Heart left ventricle (tissue), 16 donors: ENCODE results near the gene OGDHL. TPM values are rescaled to one million over a fixed set of nuclear protein-coding genes. Genes with fewer than 3 reads are reported as not detected.

Source experiments
- ATAC-seq, 4 donors: fragments of 200-7000 bp; cut with Tn5 transposase; one replicate each; pipeline ENCODE4 v1.9.1; 2020 to 2022; ENCODE audit warnings: moderate library complexity in 4 of 4, mild to moderate bottlenecking in 3 of 4, moderate number of reproducible peaks in 1 of 4
- DNase-seq, 5 donors: peaks; one replicate each; pipeline ENCODE4 v3.0.0-alpha.2; 2020
- H3K27ac ChIP-seq, 12 donors: fragments of 200-600 bp; sonication (generic) in 4 of 12; one replicate each; pipeline versions ENCODE4 v1.5.0 to v1.8.0; 2016 to 2022; ENCODE audit warnings: mild to moderate bottlenecking in 2 of 12
- H3K27me3 ChIP-seq, 9 donors: fragments of 200-600 bp; sonication (generic) in 2 of 9; one replicate each; pipeline versions ENCODE4 v1.5.1 to v1.8.0; 2016 to 2022; ENCODE audit warnings: mild to moderate bottlenecking in 3 of 9
- H3K36me3 ChIP-seq, 9 donors: fragments of 200-600 bp; sonication (generic) in 2 of 9; one replicate each; pipeline versions ENCODE4 v1.5.0 to v1.8.0; 2018 to 2022; ENCODE audit warnings: mild to moderate bottlenecking in 2 of 9
- H3K4me1 ChIP-seq, 12 donors: fragments of 200-600 bp; sonication (generic) in 4 of 12; one replicate each; pipeline versions ENCODE4 v1.5.0 to v1.8.0; 2016 to 2022; ENCODE audit warnings: mild to moderate bottlenecking in 3 of 12
- H3K4me3 ChIP-seq, 12 donors: fragments of 200-600 bp; sonication (generic) in 4 of 12; one replicate each; pipeline versions ENCODE4 v1.5.0 to v1.8.0; 2017 to 2022; ENCODE audit warnings: mild to moderate bottlenecking in 9 of 12, moderate library complexity in 4 of 12
- H3K9me3 ChIP-seq, 12 donors: fragments of 200-600 bp; sonication (generic) in 4 of 12; one replicate each; pipeline versions ENCODE4 v1.5.0 to v1.8.0; 2016 to 2022; ENCODE audit warnings: mild to moderate bottlenecking in 1 of 12
- POLR2A ChIP-seq, 2 donors: fragments of 450-650 bp; IDR thresholded peaks; one replicate each; pipeline ENCODE4 v1.6.1; 2017; ENCODE audit warnings: antibody characterized with exemption in 2 of 2, mild to moderate bottlenecking in 2 of 2, moderate library complexity in 2 of 2
- WGBS, 4 donors: extraction: QIAGEN DNeasy Blood & Tissue Kit in 2 of 4; methylation state at CpG; one replicate each; pipeline versions ENCODE4 v1.1.5 to v1.1.7; 2013 to 2018; 5-methylcytosine and 5-hydroxymethylcytosine counted together
- intact Hi-C, 10 donors: fragments of 100-400 bp; cut with DNase I; formaldehyde crosslinking; loops; one replicate each; pipeline versions ENCODE4 v1.11.1 to v1.14.2; 2022
- long read RNA-seq, 3 donors: library from polyadenylated mRNA; unstranded; transcript quantifications; one replicate each; pipeline ENCODE4 v2.0.0, GENCODE V29; 2020 to 2021
- polyA plus RNA-seq, 2 donors: library from polyadenylated mRNA; stranded (reverse); fragments of 200-250 nt; gene quantifications; one replicate each; pipeline ENCODE4 v1.2.3, GENCODE V29; 2013
- total RNA-seq, 9 donors: library from RNA; depleted of rRNA in 2 of 9; stranded (reverse); fragments of >200 nt in 2 of 9; fragmentation: NEBNext Ultra II Directional in 3 of 9; extraction: Animal tissue kit (Norgen Biotek cat#: 25700) in 3 of 9; gene quantifications; one replicate each; pipeline versions ENCODE4 v1.1.0 to v1.2.4, GENCODE V29; 2016 to 2023
- TF ChIP-seq, protein P1 (sequence below), 12 donors: fragments of 200-600 bp; sonication (generic) in 4 of 12; IDR thresholded peaks; one replicate each; pipeline versions ENCODE4 v1.5.0 to v1.8.0; 2018 to 2022; ENCODE audit warnings: antibody characterized with exemption in 12 of 12, mild to moderate bottlenecking in 5 of 12
- donor health status: ischemic (EF 13 %, LVEDD 7.1; RV severe dilation, severe dysfunction).
- donor health status: healthy with polysubstance abuse.
- donor health status: DM: no; HTN: yes; CAD: no.
- donor health status: DM: no; HTN: no; CAD: no.
- donor health status: ischemic (EF 25% LVEDD 6.9; RV normal size, moderate dysfunction).
- donor health status: ischemic (EF 25% LVEDD 5.7; RV mildly dilated, moderate dysfunction).
- donor health status: healthy.
- donor health status: DM: yes; HTN: yes; CAD: no.
- donor health status: ischemic (EF 35%, LVEDD 5.7; RV mildly dilated, moderate dysfunction).
- donor health status: nonischemic (EF 11% LVEDD 7.7; RV severe dilation, severe dysfunction).
- donor health status: DM: yes; HTN: yes; CAD: no.
- donor health status: PGD.
- donor health status: ischemic (EF 29% LVEDD 5.4; RV normal size, mild dysfunction).
- donor health status: nonischemic (EF 23%, LVEDD 6.1; RV moderate dilation, normal function).

OGDHL gene
- total RNA-seq: 10 to 100 TPM in 1 of 9 donors, 1 to 10 TPM in 7, under 1 TPM in 1; 0.49 to 11.3 (median 1.5) TPM
- polyA plus RNA-seq: 1 to 10 TPM in 1 of 2 donors, under 1 TPM in 1; 0.18 to 2.1 TPM
- long read RNA-seq, donor 1, partial matches to known transcripts: 3 of 11 reads
- long read RNA-seq, donor 1, other reads (novel, unspliced or antisense): 4 of 11 reads
- long read RNA-seq, donor 2, transcript OGDHL-201 (23 exons, 3,704 nt): major isoform, 7 of 12 reads
- long read RNA-seq, donor 2, partial matches to known transcripts: 3 of 12 reads
- long read RNA-seq, donor 2, other reads (novel, unspliced or antisense): 2 of 12 reads
- long read RNA-seq, donor 3, partial matches to known transcripts: 0 of 1 reads
- long read RNA-seq, donor 3, other reads (novel, unspliced or antisense): 1 of 1 reads

DNA sequence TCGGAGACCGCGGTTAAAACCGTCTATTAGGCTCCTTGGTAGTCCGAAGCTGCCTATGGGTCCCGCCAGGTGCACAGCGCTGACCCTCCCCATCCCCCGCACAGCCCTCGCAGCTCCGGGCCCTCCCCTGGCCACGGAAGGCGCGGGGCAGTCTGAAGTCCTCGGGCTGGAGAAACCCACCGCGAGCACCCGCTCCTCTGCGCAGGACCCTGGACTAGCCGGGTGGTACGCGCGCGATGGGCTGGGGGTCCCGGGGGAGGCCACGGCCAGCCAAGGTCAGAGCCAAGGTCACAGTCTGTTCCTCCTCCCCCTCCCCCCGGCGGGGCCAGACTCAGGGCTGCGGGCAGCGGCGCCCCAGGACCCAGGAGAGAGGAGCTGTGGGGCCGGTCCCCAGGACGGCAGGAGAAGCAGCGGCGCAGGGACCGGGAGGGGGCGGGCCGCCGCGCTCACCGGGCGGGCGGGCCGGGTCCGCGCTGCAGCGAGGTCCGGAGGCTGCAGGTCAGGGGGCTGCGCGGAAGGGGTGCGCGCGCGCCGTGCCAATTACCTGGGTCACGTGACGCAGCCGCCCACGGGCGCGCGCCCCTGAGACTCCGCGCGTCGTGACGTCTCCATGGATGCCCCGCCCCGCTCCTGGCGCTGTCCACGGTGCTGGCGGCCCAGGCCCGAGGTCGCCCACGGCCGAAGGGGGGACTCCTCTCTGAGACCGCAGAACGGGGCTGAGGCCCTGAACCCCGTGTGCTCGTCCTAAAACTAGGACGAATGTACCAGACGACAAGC is at the start of gene OGDHL:
OGDHL (minus strand) TSS at position 535 of the 777 bp plus-strand sequence. CDS start 3,731 bp downstream, outside the sequence.
- H3K27me3 ChIP-seq: peaks cover 0 to 53% (median 17%) of the 10 kb centered on the region in 9 donors
- peaks cover 0 to 8% (median 0%) of the 10 kb centered on the region in 12 donors for H3K9me3 ChIP-seq
- no peak for TF ChIP-seq POLR2A (IDR thresholded peaks at IDR 0.05)
- TF ChIP-seq, protein P1, sequence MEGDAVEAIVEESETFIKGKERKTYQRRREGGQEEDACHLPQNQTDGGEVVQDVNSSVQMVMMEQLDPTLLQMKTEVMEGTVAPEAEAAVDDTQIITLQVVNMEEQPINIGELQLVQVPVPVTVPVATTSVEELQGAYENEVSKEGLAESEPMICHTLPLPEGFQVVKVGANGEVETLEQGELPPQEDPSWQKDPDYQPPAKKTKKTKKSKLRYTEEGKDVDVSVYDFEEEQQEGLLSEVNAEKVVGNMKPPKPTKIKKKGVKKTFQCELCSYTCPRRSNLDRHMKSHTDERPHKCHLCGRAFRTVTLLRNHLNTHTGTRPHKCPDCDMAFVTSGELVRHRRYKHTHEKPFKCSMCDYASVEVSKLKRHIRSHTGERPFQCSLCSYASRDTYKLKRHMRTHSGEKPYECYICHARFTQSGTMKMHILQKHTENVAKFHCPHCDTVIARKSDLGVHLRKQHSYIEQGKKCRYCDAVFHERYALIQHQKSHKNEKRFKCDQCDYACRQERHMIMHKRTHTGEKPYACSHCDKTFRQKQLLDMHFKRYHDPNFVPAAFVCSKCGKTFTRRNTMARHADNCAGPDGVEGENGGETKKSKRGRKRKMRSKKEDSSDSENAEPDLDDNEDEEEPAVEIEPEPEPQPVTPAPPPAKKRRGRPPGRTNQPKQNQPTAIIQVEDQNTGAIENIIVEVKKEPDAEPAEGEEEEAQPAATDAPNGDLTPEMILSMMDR (IDR thresholded peaks at IDR 0.05): peak in 1 of 12 donors; percentile 14
- peak within 1 kb of the TSS in 1 of 12 donors; percentile 43 for H3K27ac ChIP-seq
- ATAC-seq (peak in 3 of 4 donors; percentile 82 to 95 (median 89)), DNase-seq (peak in 4 of 5 donors; percentile 41 to 73 (median 54))
- peak within 1 kb of the TSS; percentile 43 to 68 (median 56) for H3K4me3 ChIP-seq
- peaks cover 0 to 10% (median 0%) of the 10 kb centered on the region in 12 donors for H3K4me1 ChIP-seq
- WGBS, 4 donors: 1 to 3% (median 2%) methylated on average over 30 to 81 of the region's 81 CpGs
- no peaks in the 10 kb centered on the region for H3K36me3 ChIP-seq
- intact Hi-C loops: no loop called here

DNA sequence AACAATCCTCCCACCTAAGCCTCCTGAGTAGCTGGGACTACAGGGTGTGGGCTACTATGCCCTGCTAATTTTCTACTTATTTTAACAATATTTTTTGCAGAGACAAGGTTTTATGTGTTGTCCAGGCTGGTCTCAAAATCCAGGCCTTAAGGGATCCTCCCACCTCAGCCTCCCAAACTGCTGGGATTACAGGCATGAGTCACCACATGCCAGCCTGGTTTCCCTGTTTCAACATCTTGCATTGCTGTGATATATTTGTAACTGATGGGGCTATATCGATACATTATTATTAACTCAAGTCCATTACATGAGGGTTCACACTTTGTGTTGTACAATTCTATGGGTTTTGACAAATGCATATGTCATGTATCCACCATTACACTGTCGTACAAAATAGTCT is 41.9 kb upstream of the OGDHL start:
- no peak for TF ChIP-seq POLR2A (IDR thresholded peaks at IDR 0.05)
- intact Hi-C loops: no loop called here
- Histone ChIP-seq H3K4me3 (no peak overlapping the region), H3K27me3 (peaks cover 0 to 4% (median 0%) of the 10 kb centered on the region in 9 donors), H3K36me3 (no peaks in the 10 kb centered on the region), H3K27ac (no peak overlapping the region), H3K9me3 (peaks cover 0 to 16% (median 3%) of the 10 kb centered on the region in 12 donors), H3K4me1 (no peaks in the 10 kb centered on the region)
- 89 to 97% (median 94%) methylated on average over 2 of the region's 2 CpGs for WGBS, 4 donors
- ATAC-seq: no peak
- DNase-seq: no peak

DNA sequence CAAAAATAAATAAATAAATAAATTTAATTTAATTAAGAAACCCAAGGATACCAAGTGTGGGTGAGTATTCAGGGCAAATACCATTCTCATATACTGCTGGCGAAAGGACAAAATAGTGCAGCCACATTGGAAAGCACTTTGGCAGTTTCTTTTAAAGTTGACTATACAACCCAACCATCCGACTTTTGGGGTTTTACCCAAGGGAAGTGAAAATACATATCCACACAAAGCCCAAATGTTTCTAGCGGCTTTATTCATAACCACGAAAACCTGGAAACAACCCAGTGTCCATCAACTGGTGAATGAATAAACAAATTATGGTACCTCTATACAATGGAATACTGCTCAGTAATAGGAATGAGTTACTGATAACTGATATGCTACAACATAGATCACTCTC is 36.2 kb upstream of the OGDHL start:
- TF ChIP-seq POLR2A (IDR thresholded peaks at IDR 0.05): no peak
- TF ChIP-seq, protein P1 (IDR thresholded peaks at IDR 0.05): no peak
- intact Hi-C loops: no loop called here
- Histone ChIP-seq H3K4me1 (no peaks in the 10 kb centered on the region), H3K9me3 (no peaks in the 10 kb centered on the region), H3K27ac (no peak overlapping the region), H3K27me3 (peaks cover 0 to 4% (median 0%) of the 10 kb centered on the region in 9 donors), H3K4me3 (no peak overlapping the region), H3K36me3 (no peaks in the 10 kb centered on the region)
- 86 to 92% (median 89%) methylated on average over 4 of the region's 4 CpGs for WGBS, 4 donors
- DNase-seq: no peak
- no peak for ATAC-seq

DNA sequence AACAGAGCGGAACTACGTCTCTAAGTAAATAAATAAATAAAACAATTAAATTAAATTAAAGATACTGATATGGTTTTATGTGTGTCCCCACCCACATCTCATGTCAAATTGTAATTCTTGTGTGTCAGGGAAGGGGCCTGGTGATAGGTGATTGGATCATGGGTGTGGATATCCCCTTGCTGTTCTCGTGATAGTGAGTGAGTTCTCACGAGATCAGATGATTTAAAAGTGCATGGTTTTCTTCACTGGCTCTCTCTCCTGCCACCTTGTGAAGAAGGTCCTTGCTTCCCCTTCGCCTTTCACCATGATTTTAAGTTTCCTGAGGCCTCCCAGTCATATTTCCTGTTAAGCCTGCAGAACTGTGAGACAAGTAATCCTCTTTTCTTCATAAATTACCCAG is 29.0 kb upstream of the OGDHL start:
- TF ChIP-seq, protein P1 (IDR thresholded peaks at IDR 0.05): no peak
- no peak for TF ChIP-seq POLR2A (IDR thresholded peaks at IDR 0.05)
- WGBS, 4 donors: 61 to 68% (median 61%) methylated on average over 5 of the region's 5 CpGs
- Histone ChIP-seq H3K27ac (no peak overlapping the region), H3K36me3 (no peaks in the 10 kb centered on the region), H3K4me3 (no peak overlapping the region), H3K9me3 (no peaks in the 10 kb centered on the region), H3K4me1 (no peaks in the 10 kb centered on the region), H3K27me3 (peaks cover 0 to 6% (median 0%) of the 10 kb centered on the region in 9 donors)
- intact Hi-C loops: no loop called here
- DNase-seq (no peak), ATAC-seq (no peak)
